HAP-1 (cell line): ENCODE data around the gene DLEC1.
"Not testable (repeated sequence)": the region's sequence is repeated elsewhere in the genome, so short reads cannot be mapped to it uniquely, and the experiment has no call there.

Source experiments
- DNase-seq, 2 experiments: peaks; one replicate each; pipeline ENCODE4 v3.0.0-alpha.2; 2016 to 2020; ENCODE audit warnings: low spot score in 2 of 2
- H3K27me3 ChIP-seq: fragments of 250-450 bp; sonication (Bioruptor Pico); 2 replicates; pipeline ENCODE4 v1.5.1; 2020; ENCODE audit warnings: low read depth, mild to moderate bottlenecking, moderate library complexity
- H3K36me3 ChIP-seq: fragments of 250-450 bp; sonication (Bioruptor Pico); replicated peaks from 2 replicates; pipeline ENCODE4 v1.5.1; 2020; ENCODE audit warnings: mild to moderate bottlenecking
- H3K4me1 ChIP-seq: fragments of 250-450 bp; sonication (Bioruptor Pico); 2 replicates; pipeline ENCODE4 v1.5.1; 2020; ENCODE audit warnings: mild to moderate bottlenecking
- H3K4me3 ChIP-seq: fragments of 250-450 bp; sonication (Bioruptor Pico); 2 replicates; pipeline ENCODE4 v1.5.1; 2020; ENCODE audit warnings: mild to moderate bottlenecking, moderate library complexity
- H3K9me3 ChIP-seq: fragments of 250-450 bp; sonication (Bioruptor Pico); 2 replicates; pipeline ENCODE4 v1.5.1; 2020; ENCODE audit warnings: mild to moderate bottlenecking, moderate library complexity
- in situ Hi-C: fragments of 300-500 bp; cut with MboI; formaldehyde crosslinking; loops from 3 replicates; pipeline ENCODE4 v1.14.3; 2020; ENCODE audit warnings: low sequenced_read_pairs, inconsistent platforms, mixed read lengths

Gene DLEC1

DNA sequence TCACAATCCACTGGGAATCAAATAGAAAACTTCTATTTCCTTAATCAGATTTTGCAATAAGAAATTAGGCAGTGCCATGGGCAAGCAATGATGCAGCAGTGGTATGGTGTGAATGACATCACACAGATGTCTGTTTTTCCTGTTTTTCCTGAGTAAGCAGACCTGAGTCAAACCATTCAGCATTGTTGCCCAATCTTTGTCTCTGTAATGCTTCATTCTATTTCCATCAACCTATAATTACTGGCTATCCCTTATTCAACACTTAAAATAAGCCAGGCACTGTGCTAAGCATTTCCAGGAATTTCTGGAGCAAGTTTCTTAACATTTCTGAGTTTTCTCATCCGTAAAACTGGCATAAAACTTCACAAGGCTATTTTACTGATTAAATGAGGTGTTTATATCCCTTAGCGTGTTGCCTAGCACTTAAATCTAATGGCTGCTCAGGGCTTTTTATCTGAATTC lies 115.1 kb downstream of the DLEC1 start:
- in situ Hi-C loops = no loop called here
- H3K9me3 ChIP-seq = no peaks in the 10 kb centered on the region
- no peaks in the 10 kb centered on the region for H3K36me3 ChIP-seq
- H3K4me1 ChIP-seq = no peaks in the 10 kb centered on the region
- no peak for DNase-seq
- H3K27me3 ChIP-seq = no peaks in the 10 kb centered on the region
- no peak overlapping the region for H3K4me3 ChIP-seq

DNA sequence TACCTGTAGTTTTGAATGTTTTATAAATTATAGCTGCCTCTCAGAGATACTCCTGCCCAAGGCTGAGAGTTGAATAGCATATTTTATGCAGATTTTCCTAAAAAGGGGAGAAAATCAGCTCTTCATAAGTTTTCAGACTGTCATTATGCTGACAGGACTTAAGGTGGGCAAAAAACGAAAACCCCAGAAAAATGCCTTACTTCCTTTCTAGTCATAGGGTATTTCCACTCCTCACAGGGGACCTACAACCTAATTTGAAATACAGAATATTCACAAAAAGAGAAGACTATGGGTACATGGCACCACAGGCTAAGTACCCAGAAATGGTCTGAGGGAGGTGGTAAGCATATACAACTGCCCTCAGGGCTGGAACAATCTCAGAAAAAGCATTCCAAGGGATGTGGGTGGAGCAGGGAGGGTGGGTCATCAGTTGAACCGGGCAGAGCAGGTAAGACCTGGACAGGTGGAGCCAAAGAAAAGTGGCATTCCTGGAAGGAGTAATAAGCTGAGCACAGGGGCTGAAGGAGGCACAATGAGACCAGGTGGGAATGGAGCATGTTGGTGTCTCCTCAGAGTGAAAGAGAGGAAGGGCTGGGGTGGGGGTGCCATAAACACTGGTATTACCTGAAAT lies 115.7 kb downstream of the DLEC1 start:
- no peaks in the 10 kb centered on the region for H3K9me3 ChIP-seq
- in situ Hi-C loops = no loop called here
- no peaks in the 10 kb centered on the region for H3K4me1 ChIP-seq
- no peak overlapping the region for H3K4me3 ChIP-seq
- no peaks in the 10 kb centered on the region for H3K27me3 ChIP-seq
- H3K36me3 ChIP-seq = no peaks in the 10 kb centered on the region
- no peak for DNase-seq

GRCh38 chr3:38155825-38156224 lies 116.8 kb downstream of the DLEC1 start:
- DNase-seq = no peak
- no peak overlapping the region for H3K4me3 ChIP-seq
- in situ Hi-C loops = no loop called here
- H3K27me3 ChIP-seq = no peaks in the 10 kb centered on the region
- no peaks in the 10 kb centered on the region for H3K36me3 ChIP-seq
- H3K4me1 ChIP-seq = no peaks in the 10 kb centered on the region
- no peaks in the 10 kb centered on the region for H3K9me3 ChIP-seq

- H3K27me3 ChIP-seq = no peaks in the 10 kb centered on the region
- no peaks in the 10 kb centered on the region for H3K9me3 ChIP-seq
- H3K4me1 ChIP-seq = no peaks in the 10 kb centered on the region
- no peak overlapping the region for H3K4me3 ChIP-seq
- in situ Hi-C loops = no loop called here
- no peak for DNase-seq
- H3K36me3 ChIP-seq = no peaks in the 10 kb centered on the region
Observed at GRCh38 chr3:38157117-38157516, 118.1 kb downstream of the DLEC1 start.

- no peak for DNase-seq
- H3K27me3 ChIP-seq = no peaks in the 10 kb centered on the region
- H3K4me3 ChIP-seq = no peak overlapping the region
- in situ Hi-C loops = no loop called here
- no peaks in the 10 kb centered on the region for H3K9me3 ChIP-seq
- no peaks in the 10 kb centered on the region for H3K36me3 ChIP-seq
- no peaks in the 10 kb centered on the region for H3K4me1 ChIP-seq
Observed at GRCh38 chr3:38157595-38157994, 118.6 kb downstream of the DLEC1 start.

- no peaks in the 10 kb centered on the region for H3K36me3 ChIP-seq
- H3K27me3 ChIP-seq = no peaks in the 10 kb centered on the region
- H3K4me1 ChIP-seq = no peaks in the 10 kb centered on the region
- in situ Hi-C loops = no loop called here
- no peaks in the 10 kb centered on the region for H3K9me3 ChIP-seq
- no peak overlapping the region for H3K4me3 ChIP-seq
- no peak for DNase-seq
Observed at GRCh38 chr3:38158472-38158871, 119.5 kb downstream of the DLEC1 start.

GRCh38 chr3:38160704-38161103 lies 121.7 kb downstream of the DLEC1 start:
- in situ Hi-C loops, H3K4me3 ChIP-seq, DNase-seq, H3K27me3 ChIP-seq, H3K36me3 ChIP-seq, H3K4me1 ChIP-seq, H3K9me3 ChIP-seq: not testable (repeated sequence)

- H3K27me3 ChIP-seq = no peaks in the 10 kb centered on the region
- no peak for DNase-seq
- no peaks in the 10 kb centered on the region for H3K9me3 ChIP-seq
- peaks cover 15% of the 10 kb centered on the region for H3K4me1 ChIP-seq
- H3K36me3 ChIP-seq = no peaks in the 10 kb centered on the region
- H3K4me3 ChIP-seq = no peak overlapping the region
- in situ Hi-C loops = no loop called here
Observed at GRCh38 chr3:38163117-38163840, 124.3 kb downstream of the DLEC1 start.

DNA sequence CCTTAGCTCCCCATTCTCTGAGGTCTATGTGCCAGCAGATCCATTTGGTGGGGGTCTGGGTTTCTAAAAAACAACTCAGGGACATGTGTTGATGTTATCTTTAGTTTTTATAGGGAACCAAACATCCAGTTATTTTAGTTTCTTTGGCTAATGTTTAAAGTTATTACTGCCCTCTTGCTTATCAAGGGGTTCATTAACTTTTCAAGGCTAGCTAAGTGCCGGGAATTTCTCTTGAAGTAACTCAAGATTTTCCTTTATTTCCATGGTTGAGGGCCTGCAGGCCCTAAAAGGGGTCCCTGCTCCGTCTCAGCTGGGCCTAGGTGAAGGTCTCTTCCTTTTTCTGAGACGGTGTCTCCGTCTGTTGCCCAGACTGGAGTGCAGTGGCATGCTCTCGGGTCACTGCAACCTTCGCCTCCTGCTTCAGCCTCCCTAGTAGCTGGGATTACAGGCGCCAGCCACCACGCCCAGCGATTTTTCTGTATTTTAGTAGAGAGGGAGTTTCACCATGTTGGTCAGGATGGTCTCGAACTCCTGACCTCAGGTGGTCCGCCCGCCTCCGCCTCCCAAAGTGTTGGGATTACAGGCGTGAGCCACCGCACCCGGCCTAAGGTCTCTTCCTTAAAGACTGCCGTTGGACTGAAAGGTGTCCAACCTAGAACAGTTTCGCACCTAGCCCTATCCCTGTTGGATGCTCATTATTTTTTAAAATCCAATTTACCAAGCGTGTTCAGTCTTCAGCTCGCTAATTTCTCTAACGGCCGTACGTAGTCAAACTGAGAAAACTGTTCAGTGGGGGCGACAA lies 125.0 kb downstream of the DLEC1 start:
- Histone ChIP-seq H3K4me3 (peak overlapping the region; percentile 88), H3K27me3 (no peaks in the 10 kb centered on the region), H3K9me3 (no peaks in the 10 kb centered on the region), H3K4me1 (peaks cover 22% of the 10 kb centered on the region), H3K36me3 (no peaks in the 10 kb centered on the region)
- in situ Hi-C loops = no loop called here
- DNase-seq = no peak

GRCh38 chr3:38164643-38164951 lies 125.6 kb downstream of the DLEC1 start:
- Histone ChIP-seq H3K9me3 (no peaks in the 10 kb centered on the region), H3K27me3 (no peaks in the 10 kb centered on the region), H3K4me1 (peaks cover 22% of the 10 kb centered on the region), H3K4me3 (peak overlapping the region; percentile 88), H3K36me3 (no peaks in the 10 kb centered on the region)
- DNase-seq = no peak
- in situ Hi-C loops = no loop called here

DNA sequence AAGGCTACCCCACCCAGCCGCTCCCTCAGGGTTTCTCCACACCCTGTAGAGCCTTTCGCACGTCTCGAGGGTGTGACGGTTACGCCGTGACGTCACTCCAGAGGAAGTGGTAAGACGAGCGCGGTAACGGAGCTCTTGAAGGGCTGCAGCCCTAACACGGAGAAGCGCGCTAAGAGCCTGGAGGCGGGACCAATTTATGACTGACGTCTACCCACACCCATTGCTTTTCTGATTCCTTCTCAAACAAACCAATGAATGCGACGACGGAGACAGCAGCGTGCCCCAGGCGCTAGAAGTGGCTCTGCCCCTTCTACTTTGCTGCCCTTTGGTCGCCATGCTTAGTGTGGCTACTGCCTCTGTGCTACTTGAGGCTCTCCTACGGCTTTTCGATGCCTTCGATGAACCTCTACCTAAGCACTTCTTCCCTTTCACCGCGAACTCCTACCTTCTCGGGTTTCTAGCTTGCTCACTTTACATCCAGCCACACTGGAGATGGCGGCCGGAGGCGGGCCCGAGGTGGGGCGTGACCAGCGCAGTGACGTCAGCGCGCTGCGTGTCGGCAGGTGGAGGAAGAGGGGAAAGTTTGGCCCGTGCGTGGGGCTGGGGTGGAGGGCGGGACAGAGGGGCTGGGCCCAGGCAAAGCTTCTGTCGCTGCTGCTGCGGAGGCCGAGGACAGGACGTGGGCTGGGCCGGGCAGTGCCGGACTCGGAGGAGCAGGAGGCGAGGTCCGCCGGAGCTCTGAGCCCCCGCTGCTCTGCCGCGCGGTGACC lies 126.1 kb downstream of the DLEC1 start, which contains the start of gene OXSR1:
Gene OXSR1 (plus strand): TSS at position 586 of the 770 bp plus-strand sequence. CDS start 340 bp downstream, outside the sequence.
- H3K4me3 ChIP-seq = peak within 1 kb of the TSS; percentile 88
- in situ Hi-C loops = no loop called here
- H3K9me3 ChIP-seq = no peaks in the 10 kb centered on the region
- peak; percentile 97 to 99 for DNase-seq
- peaks cover 22% of the 10 kb centered on the region for H3K4me1 ChIP-seq
- H3K27me3 ChIP-seq = no peaks in the 10 kb centered on the region
- H3K36me3 ChIP-seq = no peaks in the 10 kb centered on the region

- Histone ChIP-seq H3K27me3 (no peaks in the 10 kb centered on the region), H3K36me3 (no peaks in the 10 kb centered on the region), H3K4me1 (peaks cover 22% of the 10 kb centered on the region), H3K4me3 (peak overlapping the region; percentile 88), H3K9me3 (no peaks in the 10 kb centered on the region)
- DNase-seq = peak; percentile 19 to 35
- in situ Hi-C loops = no loop called here
Observed at GRCh38 chr3:38165722-38166387, 126.8 kb downstream of the DLEC1 start.

GRCh38 chr3:38167591-38167990 lies 128.6 kb downstream of the DLEC1 start:
- Histone ChIP-seq H3K9me3 (no peaks in the 10 kb centered on the region), H3K4me3 (peak overlapping the region; percentile 88; the same call in 1 of the 2 replicates), H3K4me1 (peaks cover 22% of the 10 kb centered on the region), H3K27me3 (no peaks in the 10 kb centered on the region), H3K36me3 (no peaks in the 10 kb centered on the region)
- in situ Hi-C loops = no loop called here
- DNase-seq = no peak
